HG02970 (cell line): ENCODE data around the gene MLLT6.

ENCODE experiments used
- ATAC-seq: cut with Tn5 transposase; IDR thresholded peaks from one replicate; pipeline ENCODE4 v1.9.1; 2021; ENCODE audit warnings: mild to moderate bottlenecking, moderate library complexity, moderate number of reproducible peaks; ENCODE audit not compliant: unreplicated experiment, low FRiP score

The MLLT6 gene

GRCh38 chr17:38674749-38675615, 30.1 kb upstream of the MLLT6 start, which contains the start of gene EPOP:
Gene EPOP, minus strand, starts transcription at chr17:38674957. Its CDS starts 462 bp downstream, at chr17:38674495.
- peak; percentile 72 for ATAC-seq

- no peak for ATAC-seq
Observed at GRCh38 chr17:38676706-38677504, 28.2 kb upstream of the MLLT6 start.

- ATAC-seq, result no peak
Observed at GRCh38 chr17:38677819-38678218, 27.3 kb upstream of the MLLT6 start.

GRCh38 chr17:38681096-38681495, 24.0 kb upstream of the MLLT6 start:
- ATAC-seq, result no peak

GRCh38 chr17:38685491-38685890, 19.6 kb upstream of the MLLT6 start:
- ATAC-seq, result no peak

GRCh38 chr17:38687286-38687685, 17.8 kb upstream of the MLLT6 start:
- no peak for ATAC-seq

- no peak for ATAC-seq
Observed at GRCh38 chr17:38690386-38690785, 14.7 kb upstream of the MLLT6 start.

GRCh38 chr17:38691154-38691553, 13.9 kb upstream of the MLLT6 start:
- no peak for ATAC-seq

- ATAC-seq, result no peak
Observed at GRCh38 chr17:38693700-38694329, 11.3 kb upstream of the MLLT6 start.

- ATAC-seq, result no peak
Observed at GRCh38 chr17:38697061-38697820, 7.8 kb upstream of the MLLT6 start.

GRCh38 chr17:38698760-38699159, 6.3 kb upstream of the MLLT6 start:
- ATAC-seq, result no peak

- ATAC-seq, result peak; percentile 4
Observed at GRCh38 chr17:38701504-38702165, 3.4 kb upstream of the MLLT6 start.

GRCh38 chr17:38702166-38702915, 2.7 kb upstream of the MLLT6 start:
- ATAC-seq, result peak; percentile 31

- ATAC-seq, result no peak
Observed at GRCh38 chr17:38702916-38703741, 1.9 kb upstream of the MLLT6 start.

GRCh38 chr17:38703742-38704605, 1.1 kb upstream of the MLLT6 start:
- ATAC-seq, result no peak

GRCh38 chr17:38705523-38705802, 390 bp downstream of the MLLT6 start:
- ATAC-seq, result no peak

GRCh38 chr17:38705803-38706504, 881 bp downstream of the MLLT6 start:
- no peak for ATAC-seq
